GM18508 (cell line): Measurements from ENCODE around the gene ALK.

Experiments used
- ATAC-seq: cut with Tn5 transposase; IDR thresholded peaks from one replicate; pipeline ENCODE4 v1.9.1; 2021; ENCODE audit warnings: moderate number of reproducible peaks; ENCODE audit not compliant: insufficient read depth, unreplicated experiment

ALK gene

DNA sequence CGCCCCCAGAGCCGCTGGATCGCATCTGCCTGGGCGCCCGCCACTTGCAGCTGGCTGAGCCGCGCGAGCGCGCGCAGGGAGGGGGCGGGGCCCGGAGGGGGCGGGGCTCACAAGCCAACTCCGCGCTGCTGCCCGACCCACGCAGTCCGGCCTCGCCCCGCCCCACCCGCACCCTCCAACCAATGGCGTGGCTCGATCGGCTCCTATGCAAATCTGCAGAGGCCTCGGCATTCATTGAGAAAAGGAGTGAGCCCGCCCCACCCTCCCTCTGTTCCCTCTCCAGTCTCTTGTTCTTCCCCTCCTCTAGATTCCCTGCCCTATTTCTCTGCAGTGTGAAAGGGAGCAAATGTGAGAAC lies at the start of gene ALK:
ALK (minus strand) TSS at position 27 of the 356 bp plus-strand sequence. CDS start 927 bp downstream, outside the sequence.
- no peak for ATAC-seq

DNA sequence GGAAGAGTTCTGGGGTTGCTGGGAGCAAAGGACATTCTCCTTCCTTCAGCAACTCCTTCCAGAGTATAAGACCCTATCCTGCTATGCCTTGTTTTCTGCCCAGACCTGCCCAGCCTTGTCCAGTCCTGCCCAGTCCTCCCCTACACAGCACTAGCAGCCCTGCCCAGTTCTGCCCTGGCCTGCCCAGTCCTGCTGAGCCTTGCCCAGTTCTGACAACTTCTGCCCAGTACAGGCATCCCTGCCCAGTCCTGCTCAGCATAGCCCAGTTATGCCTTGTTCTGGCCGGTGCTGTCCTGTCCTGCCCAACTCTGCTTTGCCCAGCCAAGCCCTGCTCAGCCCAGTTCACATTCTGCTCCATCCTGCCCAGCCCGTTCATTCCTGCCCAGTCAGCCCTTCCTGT lies 44.9 kb upstream of the ALK start:
- ATAC-seq = no peak

DNA sequence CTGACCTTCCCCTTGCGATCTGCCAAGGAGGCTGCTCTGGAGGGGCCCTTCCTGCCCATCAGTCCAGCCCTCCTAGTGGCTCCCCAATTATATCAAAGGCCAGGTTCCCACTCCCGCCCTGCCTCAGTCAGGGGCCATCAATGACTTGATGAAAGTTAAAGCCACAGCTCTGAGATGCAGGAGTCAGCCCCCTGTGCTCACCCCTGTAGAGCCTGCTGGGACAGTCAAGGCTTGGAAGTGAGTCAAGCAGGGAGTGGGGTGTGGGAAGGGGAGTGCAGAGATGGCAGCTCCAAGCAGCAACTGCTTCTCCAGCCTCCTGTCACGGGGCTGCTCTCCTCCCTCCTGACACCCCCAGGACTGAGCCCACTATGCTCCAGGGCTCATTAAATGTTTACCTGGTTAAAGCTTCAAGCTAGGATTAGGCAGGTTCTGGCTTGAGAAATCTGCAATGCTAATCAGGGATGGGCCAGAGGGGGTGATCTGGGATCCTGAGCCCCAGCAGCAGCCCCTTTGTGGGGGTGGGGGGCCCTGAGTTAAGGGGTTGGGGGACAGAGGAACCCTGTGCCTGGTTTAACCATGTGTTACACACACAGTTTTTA lies 42.7 kb upstream of the ALK start:
- ATAC-seq = no peak

DNA sequence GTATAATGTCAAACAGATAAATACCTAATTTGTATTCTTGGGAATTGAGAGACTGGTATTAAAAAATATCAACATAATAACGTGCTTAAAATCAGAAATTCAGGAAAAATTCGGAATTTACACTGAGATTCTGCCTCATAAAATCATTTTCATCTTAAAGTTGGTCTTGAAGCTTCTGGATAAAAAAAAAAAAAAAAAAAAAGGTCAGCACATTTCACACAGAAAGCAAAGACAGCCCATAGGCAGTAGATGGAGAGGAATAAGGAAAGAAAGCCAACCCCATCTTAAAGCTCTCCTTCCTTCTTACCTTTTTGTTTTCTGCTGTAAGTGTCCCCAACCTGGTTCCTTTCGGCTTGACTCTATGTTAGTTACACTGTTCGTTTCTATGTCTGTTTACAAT lies 41.5 kb upstream of the ALK start:
- ATAC-seq = no peak

DNA sequence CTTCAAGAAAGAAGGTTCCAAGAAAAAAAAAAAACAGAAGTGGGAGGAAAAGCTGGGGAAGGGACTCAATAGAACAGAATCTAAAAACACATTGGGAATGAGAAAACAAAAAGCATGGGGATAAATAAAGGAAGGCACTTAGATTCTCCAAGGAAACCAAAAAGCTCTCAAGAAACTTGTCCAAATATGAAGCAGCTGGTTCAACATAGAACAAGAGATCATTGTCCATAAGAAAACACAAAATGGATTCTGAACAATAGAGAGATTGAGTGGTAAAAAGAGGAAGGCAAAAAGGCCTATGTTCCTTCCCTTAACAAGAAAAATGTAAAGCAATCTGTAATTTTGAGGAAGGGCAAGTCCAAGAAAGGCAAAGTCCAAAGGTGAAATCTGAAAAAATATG lies 32.9 kb upstream of the ALK start:
- no peak for ATAC-seq

DNA sequence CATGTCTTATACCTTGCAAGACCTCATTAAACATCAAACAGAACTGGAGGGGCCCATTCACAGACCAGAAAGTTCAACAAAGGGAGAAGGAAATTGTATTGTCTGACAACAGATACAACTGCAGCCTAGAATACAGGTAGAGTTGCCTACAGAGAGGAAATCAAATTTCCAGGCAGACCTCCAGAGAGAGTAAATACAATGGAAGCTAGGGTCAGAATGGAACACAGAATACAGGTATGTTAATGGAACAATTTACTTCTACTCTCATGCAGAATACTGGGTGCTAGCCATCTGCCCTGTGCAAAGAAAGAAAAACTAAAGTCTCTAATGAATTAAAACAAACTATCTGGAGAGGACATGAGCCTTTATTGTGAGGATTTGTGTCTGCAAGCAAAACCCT lies 31.6 kb upstream of the ALK start:
- ATAC-seq = no peak

DNA sequence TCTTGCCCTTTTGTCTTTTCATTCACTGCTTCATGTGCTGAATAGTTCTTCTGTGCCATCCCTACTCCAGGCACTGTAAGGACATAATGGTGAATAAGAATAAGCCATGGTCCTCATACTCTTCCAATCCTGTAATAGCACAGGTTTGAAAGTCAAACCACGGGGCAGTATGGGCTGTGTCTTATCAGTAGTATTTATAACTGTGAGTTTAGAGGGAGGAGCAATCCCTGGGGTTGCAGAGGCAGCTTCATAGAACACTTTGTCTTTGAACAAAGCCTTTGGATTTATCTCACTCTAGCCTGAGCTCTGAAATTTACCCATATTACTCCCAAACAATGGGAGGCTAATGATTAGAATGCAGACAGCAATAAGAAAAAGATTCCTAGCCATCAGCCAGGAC lies 30.2 kb upstream of the ALK start:
- no peak for ATAC-seq

DNA sequence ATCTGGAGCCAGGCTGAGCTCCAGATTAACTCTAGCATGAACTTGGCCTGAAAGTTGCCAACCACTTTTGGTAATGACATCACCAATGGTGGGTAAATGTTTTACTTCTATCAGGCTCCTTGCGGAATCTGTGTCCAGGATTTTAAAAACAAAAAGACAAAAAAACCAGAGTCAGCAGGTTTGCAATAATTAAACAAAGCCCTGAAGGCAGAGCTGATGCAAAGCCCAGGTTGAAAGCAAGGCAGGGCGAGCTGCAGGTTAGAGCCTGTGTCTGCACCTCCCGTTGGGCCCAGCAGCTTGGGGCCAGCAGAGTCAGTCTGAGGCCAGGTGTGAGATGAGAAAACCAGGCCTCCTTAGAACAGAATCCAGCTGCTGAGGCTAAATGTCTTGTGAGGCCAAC lies 29.1 kb upstream of the ALK start:
- no peak for ATAC-seq

DNA sequence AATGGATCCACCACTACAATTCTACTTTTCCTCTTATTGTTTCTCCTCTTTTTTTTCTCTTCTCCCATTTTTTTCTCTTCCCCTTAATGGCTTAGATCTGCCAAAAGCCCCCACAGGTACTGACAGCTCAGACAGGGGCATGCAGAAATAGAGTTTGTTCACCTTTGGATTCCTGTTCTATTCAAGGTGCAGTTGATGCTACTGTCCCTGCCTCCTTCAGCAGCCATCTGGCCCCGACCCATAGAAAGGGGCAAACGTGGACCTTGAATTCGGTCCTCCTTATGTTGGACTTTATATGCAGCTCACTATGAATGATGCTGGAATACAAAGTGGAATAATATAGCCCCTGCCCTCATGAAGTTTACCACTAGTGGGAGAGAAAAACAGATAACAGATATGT lies 27.7 kb upstream of the ALK start:
- no peak for ATAC-seq

DNA sequence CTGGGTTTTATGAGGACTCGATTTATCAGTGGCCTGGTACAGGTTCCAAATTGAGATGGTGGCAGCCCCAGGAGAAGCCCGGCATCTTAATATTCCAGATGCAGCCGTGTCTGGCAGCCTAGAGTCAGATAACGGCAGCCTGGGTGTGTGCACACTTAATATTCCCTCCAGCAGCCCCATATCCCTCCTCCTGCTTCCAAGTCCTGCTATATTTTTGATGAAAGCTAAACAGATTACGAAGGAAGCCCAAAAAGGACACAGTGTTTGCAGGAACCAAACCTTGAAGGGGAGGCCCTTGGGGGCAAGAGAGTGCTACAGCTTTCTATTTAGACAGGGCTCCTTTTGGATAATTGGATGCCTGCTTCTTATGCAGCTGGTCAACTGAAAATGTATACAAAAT lies 25.1 kb upstream of the ALK start:
- no peak for ATAC-seq

DNA sequence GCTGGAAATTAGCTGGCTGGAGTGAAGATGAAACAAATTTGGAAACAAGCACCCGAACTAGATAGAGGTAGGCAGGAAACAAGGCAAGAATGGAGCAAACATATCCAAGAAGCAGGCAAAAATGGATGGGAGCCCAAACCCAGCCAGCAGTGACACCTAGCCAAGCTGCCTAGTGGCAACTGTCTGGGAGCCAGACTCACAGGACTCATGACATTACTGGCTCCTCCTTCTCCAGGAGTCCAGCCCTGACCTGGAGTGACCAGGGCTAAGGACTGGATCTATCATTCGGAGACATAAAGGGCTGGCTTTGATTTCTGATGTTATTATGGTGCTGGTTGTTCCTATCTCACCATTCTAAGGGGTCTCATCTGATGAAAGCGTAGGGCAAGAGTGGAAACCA lies 21.3 kb upstream of the ALK start:
- ATAC-seq = no peak

DNA sequence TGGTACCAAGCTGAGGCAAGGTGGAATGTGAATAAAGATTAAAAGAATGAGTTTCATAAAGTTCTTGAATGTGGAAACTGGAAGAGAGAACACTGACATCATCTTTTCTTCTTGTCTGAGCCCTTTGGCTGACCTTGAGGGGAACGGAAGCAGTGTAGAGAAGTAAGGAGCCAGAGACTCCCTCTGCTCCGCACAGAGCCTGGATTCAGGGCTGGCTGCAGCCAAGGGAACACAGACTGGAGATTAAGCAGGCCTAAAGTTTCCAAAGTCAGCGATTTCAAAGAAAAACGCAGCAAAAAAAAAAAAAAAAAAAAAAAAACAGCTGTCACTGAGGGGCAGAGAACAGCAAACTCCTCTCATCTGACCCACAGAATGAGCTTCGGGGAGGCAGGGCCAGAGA lies 19.3 kb upstream of the ALK start:
- ATAC-seq = no peak

DNA sequence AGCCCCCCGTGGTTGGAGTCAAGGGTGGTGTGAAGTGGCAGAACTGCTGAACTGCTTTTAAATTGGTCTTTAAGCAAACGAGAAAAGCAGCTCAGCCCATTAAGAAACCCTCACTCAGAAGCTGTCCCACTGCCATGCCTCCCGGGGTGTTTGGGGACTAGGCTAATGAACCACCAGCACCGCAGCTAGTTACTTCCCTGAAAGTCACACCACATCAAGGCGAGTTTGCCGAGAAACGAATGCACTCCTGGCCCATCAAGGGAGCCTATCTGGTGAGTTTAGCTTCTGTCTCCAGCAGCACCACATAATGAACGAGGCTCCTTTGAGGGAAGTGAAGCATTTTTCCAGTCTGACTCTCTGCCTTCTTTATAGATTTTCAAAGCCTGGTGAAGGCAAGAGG lies 14.6 kb upstream of the ALK start:
- no peak for ATAC-seq

DNA sequence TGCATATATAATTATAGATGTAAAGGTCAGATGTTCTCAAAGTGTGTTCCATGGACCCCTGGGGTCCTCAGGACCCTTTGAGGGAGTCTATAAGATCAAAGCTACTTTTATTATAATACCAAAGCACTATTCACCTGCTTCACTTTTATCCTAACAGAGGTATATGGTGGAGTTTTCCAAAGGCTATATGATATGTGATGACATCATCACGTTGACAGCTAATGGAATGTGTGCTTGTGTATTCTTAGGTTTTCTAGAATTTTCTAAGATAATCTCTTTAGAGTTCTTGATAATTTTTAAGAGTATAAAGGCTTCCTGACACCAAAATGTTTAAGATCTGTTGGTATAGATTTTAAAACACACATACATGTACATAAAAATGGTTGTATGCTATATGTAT lies 10.4 kb upstream of the ALK start:
- no peak for ATAC-seq

DNA sequence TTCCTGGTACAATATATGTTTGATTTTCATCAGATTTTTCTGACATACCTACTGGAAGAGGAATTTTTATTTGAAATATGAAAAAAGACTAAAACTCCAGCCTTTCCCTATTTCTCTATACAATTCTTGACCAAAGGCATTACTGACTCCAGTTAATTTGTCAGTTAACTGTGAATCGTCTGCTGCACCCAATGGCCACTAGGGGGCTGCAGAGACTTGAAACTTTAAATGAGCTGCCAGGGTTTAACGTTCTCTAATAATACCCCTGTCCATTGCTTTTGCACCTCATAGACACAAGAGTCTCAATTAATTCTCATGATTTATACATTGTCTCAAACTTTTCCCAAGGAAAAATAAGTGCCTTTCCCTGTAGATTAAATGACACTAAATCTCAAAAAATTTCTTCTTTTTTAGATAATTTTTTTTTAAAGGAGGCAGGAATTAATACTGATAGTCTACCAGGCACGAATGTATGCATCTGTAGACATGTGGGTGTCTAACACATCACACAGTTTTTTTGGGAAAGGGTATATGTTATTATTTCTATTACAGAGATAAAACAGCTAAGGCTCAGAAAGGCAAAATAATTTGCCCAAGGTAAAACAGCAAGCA lies 1.8 kb upstream of the ALK start:
- ATAC-seq = no peak

DNA sequence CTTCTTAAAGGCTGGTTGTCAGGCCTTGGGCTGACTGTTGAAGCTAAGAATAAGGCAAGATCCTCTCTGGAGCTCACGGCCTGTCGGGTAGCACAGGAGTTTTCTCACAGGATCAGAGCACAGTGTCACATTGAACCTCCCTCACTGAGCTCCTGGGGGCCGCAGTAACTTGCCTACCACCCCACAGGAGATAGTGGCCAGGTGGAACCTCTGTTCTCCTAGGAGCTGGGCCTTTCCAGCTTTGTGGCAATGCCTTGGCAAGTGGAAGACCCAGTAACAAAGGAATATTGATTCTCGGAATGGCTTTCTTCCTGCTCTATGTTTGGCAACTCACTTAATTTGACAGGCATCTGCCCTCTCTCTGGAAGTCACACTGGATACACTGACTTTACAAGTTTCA lies 1.2 kb upstream of the ALK start:
- no peak for ATAC-seq

DNA sequence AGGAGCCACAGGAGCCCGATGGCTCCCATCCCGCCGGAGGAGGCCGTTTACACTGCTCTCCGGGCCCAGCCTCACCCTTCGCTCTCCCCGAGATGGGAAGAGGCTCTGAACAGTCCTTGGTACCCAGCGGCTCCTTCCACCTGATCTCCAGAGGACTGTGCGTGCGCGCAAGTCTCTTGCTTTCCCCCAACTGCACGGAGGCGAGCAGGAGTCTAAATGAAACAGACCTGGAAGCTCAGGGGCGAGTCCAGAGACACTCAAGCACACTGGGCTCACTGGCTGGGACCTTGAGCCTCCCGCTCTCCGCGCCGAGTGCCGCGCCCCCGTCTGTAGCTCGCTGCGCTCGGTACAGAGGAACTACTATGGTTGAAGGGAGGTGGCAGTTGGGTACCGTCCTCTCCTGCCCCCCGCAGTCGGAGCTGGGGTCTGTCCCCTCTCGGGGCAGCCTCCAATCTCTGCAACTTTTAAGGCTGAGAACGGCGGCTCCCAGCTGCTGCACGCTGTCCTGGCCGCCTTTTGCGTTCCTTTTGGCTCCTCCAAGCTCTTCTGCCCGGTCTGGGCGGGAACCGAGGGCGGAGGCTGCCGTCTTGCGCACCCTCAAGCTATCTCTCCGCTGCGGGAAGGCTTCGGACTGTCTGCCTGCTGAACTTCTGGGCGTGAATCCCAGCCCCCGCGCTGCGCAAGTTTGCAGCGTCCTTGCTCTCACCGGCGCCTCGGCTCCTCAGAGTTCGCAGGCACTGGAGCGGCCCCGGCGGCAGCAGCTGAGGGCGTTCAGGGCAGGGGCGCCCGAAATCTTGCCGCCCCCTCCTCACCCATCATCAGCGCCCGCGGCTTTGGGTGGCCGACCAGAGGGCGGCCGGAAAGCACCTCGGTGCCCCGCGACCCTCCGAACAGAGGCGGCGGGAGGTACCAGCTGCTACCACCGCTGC lies 491 bp downstream of the ALK start:
- ATAC-seq = no peak

DNA sequence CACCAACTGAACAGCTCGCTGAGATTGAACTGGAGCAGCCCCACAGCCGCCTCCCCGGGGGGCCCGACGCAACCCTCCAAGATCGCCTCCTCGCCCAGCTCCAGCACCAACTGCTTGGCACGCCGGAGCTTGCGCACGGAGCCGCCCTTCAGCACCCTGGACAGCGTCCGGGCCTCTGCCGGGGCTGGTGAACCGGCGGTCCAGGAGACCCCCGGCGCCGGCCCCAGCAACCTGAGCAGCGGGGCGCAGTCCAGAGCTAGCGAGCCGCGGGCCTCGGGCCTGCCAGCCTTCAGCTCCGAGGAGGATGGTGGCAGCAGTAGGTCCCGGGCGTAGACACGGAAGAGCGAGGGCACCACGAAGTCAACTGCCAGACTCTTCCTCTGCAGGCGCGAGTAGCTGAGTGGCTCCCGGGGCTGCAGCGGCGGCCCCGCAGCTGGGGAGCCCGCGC lies 1.2 kb downstream of the ALK start:
- ATAC-seq = no peak

DNA sequence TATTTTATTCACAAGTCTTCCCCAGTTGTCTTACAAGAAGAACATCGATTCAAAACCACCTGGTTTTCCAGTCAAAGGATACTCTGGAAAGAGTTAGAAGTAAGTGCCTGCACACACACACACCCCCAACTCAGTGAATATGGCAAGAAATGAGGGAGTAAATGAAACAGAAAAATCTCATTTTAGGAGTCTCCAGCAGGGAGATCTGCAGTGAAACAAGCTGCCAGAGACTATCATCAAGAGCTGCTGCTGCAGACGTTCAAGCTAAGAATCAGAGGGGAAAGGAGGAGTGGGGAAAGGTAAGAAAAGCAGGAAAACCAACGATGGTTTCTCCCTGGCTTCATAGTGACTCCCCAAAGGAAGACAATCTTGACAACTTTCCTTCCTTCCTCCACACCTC lies 2.4 kb downstream of the ALK start:
- no peak for ATAC-seq

DNA sequence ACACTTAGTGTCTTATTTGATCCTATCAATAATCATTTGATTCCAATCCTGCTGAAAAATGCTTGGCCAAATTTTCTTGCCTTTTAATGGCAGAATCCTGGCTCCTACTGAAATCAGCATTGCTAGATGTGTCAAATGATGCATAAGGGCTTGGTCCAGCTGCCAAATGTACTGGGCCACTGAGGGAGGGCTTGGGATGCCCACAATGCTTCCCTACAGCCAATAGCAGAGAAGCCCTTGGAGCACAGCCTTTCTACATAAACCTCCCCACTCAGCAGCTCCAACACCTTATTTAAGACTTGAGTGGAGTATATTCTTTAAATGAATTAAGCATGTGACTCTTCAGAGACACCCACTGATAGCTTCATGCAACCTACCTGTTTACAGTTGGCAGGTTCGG lies 3.6 kb downstream of the ALK start:
- no peak for ATAC-seq

DNA sequence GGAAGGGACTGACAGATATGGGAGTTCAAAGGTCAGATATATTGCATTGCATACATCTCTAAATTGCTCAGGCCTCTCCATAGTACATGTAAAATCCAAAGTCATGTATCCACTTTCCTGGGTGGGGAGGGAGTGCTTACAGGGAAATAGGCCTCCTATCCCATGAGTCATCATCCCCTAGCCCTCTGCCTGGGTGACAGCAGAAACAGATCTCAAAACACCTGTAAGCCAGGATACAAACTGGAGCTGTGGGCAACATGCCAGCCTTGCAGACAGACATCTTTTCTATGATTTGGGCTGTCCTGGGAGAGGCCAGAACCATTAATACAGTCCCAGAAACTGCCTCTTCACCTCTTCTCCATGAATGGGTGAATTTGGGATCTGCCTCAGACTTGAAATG lies 4.8 kb downstream of the ALK start:
- no peak for ATAC-seq

DNA sequence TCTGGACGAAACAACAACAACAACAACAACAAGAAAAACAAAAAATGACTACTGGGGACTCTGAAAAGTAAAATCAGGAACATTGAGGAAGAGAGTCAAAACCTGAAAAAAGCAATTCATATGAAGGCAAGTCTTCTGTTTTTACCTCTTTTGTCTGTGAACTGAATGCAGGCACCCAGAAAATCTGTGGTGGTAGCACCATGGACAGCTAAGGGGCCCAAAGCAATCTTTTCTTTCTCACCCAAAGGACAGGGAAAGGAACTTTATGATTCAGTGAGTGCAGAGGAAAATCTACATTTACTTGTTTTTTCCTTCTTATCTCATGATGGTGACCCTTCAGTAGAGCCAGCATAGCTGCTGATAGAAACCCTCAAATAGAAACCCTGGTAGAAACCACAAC lies 10.4 kb downstream of the ALK start:
- ATAC-seq = no peak
